ENCODE measurements around the gene CDK9. TPM values are rescaled to one million over a fixed set of nuclear protein-coding genes. Genes with fewer than 3 reads are reported as not detected.

Gene CDK9
- total RNA-seq, 4 donors from 2014 or later, result 66.6 to 112 (median 87.6) TPM

DNA sequence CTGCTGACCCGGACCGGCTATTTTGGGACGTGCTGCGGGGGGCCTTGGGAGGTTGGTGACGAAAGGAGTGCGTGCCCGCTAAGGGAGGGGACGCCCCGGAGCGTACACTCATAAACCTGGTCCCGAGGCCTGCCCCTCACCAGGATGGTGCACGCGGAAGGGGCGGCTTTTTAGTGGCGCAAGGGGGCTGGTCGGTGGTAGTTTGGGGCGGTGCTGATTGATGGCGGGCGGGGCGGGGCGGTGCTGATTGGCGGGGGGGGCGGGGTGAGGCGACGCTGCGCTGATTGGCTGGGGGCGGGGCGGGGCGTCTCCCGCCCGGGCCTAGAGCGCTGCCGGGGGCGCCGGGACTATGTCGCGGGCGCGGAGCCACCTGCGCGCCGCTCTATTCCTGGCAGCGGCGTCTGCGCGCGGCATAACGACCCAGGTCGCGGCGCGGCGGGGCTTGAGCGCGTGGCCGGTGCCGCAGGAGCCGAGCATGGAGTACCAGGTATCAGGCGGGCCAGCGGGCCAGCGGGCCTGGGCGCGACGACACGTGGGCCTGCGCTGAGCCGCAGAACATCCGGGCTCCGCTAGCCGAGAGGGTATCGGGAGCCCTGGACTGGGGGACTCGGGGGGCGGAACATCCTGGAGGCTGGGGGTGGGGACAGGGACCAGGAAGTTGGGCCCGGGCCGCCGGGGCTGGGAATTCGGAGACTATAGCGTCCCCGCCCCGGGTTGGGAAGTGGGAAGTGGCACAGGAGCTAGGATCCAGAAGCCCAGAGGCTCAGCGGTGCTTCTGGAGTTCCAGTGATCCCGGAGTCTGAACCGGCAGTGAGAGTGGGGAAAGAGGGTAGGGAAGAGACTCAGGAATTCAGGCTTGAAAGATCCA lies 17.0 kb downstream of the CDK9 start, which contains the start of gene FPGS:
Gene FPGS, plus strand, starts transcription at position 307 of the 868 bp plus-strand sequence. Its CDS starts 43 bp downstream, at position 350.
- no peaks in the 10 kb centered on the region for H3K27me3 ChIP-seq
- H3K9me3 ChIP-seq, result no peaks in the 10 kb centered on the region
- WGBS, 2 donors, result 0 to 1% methylated on average over 28 to 55 of the region's 83 CpGs
- peak within 1 kb of the TSS; percentile 90 to 96 (median 94) for H3K27ac ChIP-seq
- TF ChIP-seq EP300 (IDR thresholded peaks at IDR 0.05) (peak in 1 of 2 donors; percentile 77), POLR2A (IDR thresholded peaks at IDR 0.05) (peak; percentile 28 to 73)
- TF ChIP-seq, protein P1, sequence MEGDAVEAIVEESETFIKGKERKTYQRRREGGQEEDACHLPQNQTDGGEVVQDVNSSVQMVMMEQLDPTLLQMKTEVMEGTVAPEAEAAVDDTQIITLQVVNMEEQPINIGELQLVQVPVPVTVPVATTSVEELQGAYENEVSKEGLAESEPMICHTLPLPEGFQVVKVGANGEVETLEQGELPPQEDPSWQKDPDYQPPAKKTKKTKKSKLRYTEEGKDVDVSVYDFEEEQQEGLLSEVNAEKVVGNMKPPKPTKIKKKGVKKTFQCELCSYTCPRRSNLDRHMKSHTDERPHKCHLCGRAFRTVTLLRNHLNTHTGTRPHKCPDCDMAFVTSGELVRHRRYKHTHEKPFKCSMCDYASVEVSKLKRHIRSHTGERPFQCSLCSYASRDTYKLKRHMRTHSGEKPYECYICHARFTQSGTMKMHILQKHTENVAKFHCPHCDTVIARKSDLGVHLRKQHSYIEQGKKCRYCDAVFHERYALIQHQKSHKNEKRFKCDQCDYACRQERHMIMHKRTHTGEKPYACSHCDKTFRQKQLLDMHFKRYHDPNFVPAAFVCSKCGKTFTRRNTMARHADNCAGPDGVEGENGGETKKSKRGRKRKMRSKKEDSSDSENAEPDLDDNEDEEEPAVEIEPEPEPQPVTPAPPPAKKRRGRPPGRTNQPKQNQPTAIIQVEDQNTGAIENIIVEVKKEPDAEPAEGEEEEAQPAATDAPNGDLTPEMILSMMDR (IDR thresholded peaks at IDR 0.05), result peak in 1 of 5 experiments; percentile 25
- peaks cover 3 to 37% (median 6%) of the 10 kb centered on the region in 3 donors for H3K36me3 ChIP-seq
- peak within 1 kb of the TSS; percentile 34 to 78 (median 75) for H3K4me3 ChIP-seq
- peak; percentile 77 to 81 for DNase-seq (ENCODE audit: low spot score in 2 of 2)
- peaks cover 4 to 31% (median 22%) of the 10 kb centered on the region in 4 donors for H3K4me1 ChIP-seq

DNA sequence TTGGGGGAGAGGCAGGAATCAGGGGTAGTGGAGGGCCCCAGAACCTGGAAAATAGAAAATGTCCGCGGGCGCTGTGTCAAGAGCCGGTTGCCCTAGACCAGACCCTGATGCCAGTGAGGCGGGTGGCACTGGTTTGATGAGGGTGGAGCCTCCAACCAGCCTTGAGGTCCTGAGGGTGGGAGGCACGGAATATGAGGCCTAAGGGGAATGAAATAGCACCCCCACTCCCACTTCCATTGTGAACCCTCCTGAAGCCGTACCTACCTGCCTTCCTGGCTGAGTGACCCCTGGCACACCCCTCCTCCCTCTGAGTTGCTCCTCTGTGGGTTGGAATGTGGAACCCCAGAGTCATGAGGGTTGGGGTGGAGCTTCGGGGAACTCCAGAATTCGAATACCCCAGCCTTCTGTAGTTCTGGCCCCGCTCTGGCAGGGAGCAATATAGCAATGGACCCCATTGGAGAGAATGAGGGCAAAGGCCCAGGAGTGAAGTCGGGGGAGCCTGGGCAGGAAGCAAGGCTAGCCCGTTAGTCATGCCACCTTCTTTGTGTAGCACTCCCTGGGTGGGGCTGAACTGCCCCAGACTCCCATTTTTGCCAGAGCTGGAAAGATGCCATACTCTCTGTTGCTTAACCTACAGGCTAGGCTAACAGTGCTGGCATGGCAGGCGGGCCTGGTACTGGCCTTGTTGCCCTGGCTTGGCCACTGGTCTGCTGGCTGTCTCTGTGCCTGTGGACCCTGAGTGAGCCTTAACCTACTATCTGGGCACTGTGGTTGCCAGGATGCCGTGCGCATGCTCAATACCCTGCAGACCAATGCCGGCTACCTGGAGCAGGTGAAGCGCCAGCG lies 17.9 kb downstream of the CDK9 start:
- H3K27ac ChIP-seq, result peak overlapping the region; percentile 90 to 96 (median 94)
- peaks cover 7 to 46% (median 11%) of the 10 kb centered on the region in 3 donors for H3K36me3 ChIP-seq
- TF ChIP-seq, protein P1 (IDR thresholded peaks at IDR 0.05), result no peak
- 42 to 45% methylated on average over 17 to 18 of the region's 18 CpGs for WGBS, 2 donors
- peaks cover 4 to 33% (median 22%) of the 10 kb centered on the region in 4 donors for H3K4me1 ChIP-seq
- no peaks in the 10 kb centered on the region for H3K9me3 ChIP-seq
- no peaks in the 10 kb centered on the region for H3K27me3 ChIP-seq
- peak overlapping the region; percentile 34 to 78 (median 75) for H3K4me3 ChIP-seq
- no peak for DNase-seq (ENCODE audit: low spot score in 2 of 2)

DNA sequence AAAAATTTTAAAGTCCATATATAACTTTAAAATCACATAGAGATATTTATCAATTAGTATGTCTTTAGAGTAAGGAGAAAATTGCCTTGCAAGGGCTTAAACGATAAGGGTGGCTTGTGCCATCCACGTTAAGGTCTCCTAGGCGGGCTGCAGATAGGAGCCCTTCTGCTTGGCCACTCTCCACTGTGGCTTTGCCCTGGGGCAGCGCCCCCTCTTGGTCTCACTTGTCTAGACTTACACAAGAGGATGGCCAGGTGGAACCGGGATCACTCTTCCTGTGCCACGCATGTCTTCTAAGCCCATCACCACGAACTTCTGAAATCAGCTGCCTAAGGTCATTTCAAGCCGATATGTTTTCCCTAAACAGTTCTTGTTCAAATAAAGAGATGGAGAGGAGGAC lies 19.8 kb downstream of the CDK9 start:
- H3K4me1 ChIP-seq, result peaks cover 4 to 49% (median 28%) of the 10 kb centered on the region in 4 donors
- no peaks in the 10 kb centered on the region for H3K27me3 ChIP-seq
- TF ChIP-seq POLR2A (IDR thresholded peaks at IDR 0.05), result no peak
- TF ChIP-seq EP300 (IDR thresholded peaks at IDR 0.05), result no peak
- TF ChIP-seq, protein P1 (IDR thresholded peaks at IDR 0.05), result no peak
- H3K27ac ChIP-seq, result no peak overlapping the region
- H3K4me3 ChIP-seq, result no peak overlapping the region
- peaks cover 9 to 65% (median 11%) of the 10 kb centered on the region in 3 donors for H3K36me3 ChIP-seq
- H3K9me3 ChIP-seq, result no peaks in the 10 kb centered on the region
- DNase-seq (ENCODE audit: low spot score in 2 of 2), result no peak
- 65 to 73% methylated on average over 8 of the region's 8 CpGs for WGBS, 2 donors

DNA sequence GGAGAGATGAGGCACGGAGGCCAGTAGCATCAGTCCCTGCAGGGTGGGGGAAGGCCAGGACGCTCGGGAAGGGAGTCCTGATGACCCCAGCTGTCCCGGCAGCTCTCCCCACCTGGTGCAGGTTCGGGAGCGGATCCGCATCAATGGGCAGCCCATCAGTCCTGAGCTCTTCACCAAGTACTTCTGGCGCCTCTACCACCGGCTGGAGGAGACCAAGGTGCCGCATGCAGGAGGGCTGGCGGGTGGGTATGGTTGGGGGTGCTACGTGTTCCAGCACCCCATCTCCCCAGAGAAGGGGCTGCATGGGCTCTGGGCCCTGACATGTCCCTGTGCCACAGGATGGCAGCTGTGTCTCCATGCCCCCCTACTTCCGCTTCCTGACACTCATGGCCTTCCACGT lies 21.0 kb downstream of the CDK9 start:
- DNase-seq (ENCODE audit: low spot score in 2 of 2), result no peak
- no peak overlapping the region for H3K27ac ChIP-seq
- no peaks in the 10 kb centered on the region for H3K27me3 ChIP-seq
- no peaks in the 10 kb centered on the region for H3K9me3 ChIP-seq
- peaks cover 4 to 44% (median 23%) of the 10 kb centered on the region in 4 donors for H3K4me1 ChIP-seq
- no peak overlapping the region for H3K4me3 ChIP-seq
- no peak for TF ChIP-seq POLR2A (IDR thresholded peaks at IDR 0.05)
- TF ChIP-seq, protein P1 (IDR thresholded peaks at IDR 0.05), result no peak
- no peak for TF ChIP-seq EP300 (IDR thresholded peaks at IDR 0.05)
- 89 to 94% methylated on average over 11 to 14 of the region's 14 CpGs for WGBS, 2 donors
- peaks cover 9 to 76% (median 11%) of the 10 kb centered on the region in 3 donors for H3K36me3 ChIP-seq

Data from tibial nerve (tissue), 4 donors.